ENCODE results near the gene ACAA1.
A peak's percentile ranks its signal among the peaks of the same experiment; 100 is the strongest.

Gene ACAA1

DNA sequence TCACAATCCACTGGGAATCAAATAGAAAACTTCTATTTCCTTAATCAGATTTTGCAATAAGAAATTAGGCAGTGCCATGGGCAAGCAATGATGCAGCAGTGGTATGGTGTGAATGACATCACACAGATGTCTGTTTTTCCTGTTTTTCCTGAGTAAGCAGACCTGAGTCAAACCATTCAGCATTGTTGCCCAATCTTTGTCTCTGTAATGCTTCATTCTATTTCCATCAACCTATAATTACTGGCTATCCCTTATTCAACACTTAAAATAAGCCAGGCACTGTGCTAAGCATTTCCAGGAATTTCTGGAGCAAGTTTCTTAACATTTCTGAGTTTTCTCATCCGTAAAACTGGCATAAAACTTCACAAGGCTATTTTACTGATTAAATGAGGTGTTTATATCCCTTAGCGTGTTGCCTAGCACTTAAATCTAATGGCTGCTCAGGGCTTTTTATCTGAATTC is 17.1 kb upstream of the ACAA1 start:
- no peak for DNase-seq

DNA sequence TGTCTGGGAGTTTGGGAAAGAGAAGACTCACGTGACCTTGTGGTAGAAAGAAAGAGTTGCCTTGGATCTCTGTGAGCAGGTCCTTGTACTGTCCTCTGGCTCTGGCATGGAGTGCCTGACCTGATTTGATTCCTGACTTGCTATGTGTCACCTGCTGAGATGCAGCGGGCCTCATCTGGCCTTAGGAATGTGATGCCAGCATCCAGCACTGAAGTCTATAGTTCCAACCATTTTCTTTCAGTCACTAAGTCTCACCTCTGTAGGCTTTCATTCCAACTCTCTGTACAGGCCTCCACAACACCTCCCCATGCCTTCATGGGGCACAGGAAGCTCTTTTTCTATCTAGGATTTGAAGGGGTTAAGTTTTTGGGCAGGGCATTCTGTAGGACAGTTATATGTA is 16.3 kb upstream of the ACAA1 start:
- DNase-seq: no peak

DNA sequence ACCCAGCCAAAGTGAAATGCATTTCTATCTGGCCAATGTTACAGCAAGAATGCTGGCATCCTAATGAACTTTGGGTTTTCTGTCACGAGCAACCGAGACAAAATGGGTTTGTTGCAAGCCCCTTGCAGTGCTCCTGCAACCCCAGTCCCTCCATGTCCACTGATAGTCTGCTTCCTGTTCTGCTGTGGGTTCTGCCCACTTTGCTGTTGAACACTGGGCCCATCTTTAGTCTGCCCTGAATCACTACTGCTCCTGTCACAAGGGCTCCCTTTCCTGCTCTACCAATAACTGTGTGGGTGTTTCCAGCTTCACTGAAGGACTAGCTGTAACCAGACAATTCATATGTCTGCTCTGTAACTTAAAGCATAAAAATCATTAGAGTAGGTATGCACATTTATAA is 15.7 kb upstream of the ACAA1 start:
- DNase-seq: no peak

DNA sequence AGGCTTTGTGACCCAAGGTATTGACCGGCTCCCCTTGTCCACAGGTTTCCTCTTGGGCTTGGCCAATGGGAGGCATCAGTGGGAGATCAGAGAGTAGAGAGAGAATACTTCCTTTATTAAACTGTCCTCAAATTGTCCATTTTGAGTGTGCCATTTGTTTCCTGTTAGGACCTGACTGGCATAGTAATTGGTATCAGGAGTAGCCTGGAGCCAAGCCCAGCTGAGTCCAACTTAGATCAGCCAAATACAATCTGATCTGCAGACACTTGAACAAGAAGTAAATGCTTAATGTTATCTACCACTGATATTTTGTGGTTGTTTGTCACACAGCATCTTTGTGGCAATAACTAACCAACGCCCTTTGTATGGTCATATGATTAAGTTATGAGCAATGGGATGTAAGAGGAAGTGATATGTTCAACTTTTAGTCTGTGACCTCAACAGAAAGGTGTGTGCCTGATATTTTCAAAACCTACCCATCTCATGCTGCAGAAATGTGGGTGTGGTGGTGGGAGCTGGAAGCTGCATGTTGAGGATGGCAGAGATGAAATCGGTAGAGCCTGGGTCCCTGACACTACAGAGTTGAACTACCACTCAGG is 14.8 kb upstream of the ACAA1 start:
- DNase-seq: no peak

DNA sequence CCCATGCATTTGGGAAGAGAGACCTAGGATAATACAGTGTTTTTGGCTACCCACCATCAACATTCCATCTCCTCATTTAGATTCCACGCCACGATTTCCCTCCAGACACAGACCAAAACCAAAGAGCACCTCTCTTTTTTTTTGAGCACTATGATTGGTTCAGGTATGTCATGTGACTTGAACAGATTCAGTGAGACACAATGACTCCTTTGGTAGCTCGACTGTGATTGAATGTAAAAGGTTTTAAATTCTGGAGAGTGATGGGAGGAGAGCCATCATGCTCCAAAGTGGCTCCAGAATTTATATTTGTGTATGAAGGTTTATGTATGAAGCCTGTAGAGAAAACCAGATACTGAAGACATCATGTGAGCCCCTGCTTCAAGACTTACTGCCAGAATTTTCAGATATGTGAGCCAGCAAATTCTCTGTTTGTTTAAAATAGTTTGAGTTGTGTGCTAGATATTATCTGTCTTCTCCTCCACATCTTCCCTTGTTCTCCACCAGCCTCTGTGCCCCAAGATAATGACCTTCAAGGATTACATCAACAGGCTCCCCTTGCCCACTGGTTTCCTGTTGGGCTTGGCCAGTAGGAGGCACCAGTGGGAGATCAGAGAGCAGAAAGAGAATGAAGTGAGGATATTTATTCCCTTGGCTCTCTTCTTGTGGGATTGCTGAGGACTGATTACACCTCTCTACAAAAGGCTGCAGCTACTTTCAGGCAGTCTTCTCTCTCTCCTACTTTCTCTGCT is 14.0 kb upstream of the ACAA1 start:
- no peak for DNase-seq

DNA sequence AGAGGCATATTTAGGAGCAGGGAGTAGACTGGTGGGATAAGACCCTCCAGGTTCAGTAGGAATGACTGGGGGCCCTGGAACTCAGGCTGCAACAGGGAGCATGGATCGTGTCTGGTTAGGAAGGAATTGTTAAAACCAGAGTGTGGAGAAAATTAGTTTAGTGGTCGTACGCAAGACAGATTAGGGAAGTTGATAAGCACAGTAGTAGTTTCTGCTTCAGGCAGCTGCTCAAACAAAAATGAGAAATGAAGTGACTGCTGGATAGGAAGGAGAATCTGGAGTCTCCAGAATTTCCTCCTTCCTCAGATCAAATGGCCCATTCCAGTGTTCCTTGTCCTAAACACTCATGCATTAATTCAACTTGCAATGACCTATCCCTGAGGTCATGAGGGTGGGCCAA is 12.8 kb upstream of the ACAA1 start:
- DNase-seq: no peak

DNA sequence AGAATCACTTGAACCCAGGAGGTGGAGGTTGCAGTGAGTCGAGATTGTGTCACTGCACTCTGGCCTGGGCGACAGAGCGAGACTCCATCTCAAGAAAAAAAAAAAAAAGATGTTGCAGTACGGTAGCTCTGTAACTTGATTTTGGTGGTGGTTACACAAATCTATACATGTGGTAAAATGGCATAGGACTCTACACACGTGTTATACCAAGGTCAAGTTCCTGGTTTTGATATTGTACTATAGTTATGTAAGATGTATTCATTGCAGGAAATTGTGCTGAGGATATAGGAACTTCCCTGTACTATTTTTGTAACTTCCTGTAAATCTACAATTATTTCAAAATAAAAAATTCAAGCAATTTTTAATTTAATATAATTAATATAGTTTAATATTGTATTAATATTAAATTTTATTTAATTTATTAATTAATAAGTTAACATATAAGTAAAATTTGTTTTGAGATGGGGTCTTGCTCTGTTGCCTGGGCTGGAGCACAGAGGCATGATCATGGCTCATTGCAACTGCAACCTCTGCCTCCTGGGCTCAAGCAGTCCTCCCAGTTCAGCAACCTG is 11.5 kb upstream of the ACAA1 start:
- no peak for DNase-seq

DNA sequence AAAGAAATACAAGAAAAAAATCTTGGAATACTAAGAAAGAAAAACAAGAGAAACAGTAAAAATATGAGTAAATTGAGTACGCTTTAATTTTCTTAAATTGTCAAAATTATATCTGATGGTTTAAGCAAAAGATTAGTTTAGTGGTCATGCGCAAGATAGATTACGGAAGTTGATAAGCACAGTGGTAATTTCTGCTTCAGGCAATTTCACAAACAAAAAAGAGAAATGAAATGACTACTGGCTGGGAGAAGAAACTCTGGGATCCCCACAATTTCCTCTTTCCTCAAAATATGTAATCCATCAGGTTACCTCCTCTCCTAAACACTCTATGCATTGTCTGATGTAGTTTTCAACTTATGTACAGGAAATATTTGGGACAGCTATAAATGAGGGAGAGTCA is 10.5 kb upstream of the ACAA1 start:
- no peak for DNase-seq

DNA sequence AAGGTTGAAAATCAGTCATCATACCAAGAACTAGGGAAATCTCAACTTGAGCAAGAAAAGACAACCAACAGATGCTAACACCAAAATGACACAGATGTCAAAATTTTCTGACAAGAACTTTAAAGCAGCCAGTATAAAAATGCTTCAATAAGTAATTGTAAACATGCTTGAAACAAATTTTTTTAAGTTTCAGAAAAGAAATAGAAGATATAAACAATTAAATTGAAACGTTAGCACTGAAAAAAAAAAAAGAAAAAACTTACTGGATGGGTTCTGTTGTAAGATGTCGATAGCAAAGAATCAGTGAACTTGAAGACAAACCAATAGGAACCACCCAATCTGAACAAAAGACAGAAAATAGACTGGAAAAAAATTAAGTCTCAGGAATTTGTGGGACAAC is 9.6 kb upstream of the ACAA1 start:
- no peak for DNase-seq

DNA sequence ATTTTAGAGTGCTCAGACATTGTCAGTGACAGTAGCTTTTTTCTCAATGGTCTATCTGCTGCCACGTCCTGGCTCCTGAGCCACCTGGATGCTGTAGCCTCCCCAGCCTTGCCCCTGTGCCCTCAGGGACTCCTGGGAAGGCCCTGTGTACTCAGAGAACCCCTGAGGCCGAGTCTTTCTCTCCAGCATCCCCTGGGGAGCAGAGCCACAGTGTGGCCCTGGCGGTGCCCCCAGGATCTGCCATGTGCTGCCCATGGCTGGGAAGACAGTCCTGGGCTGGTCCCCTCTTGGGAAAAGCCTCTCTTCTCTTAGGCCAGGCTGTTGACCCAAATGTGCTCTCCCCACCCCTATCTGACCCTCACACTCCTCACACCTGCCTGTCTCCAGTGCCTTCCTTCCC is 6.6 kb upstream of the ACAA1 start:
- no peak for DNase-seq

DNA sequence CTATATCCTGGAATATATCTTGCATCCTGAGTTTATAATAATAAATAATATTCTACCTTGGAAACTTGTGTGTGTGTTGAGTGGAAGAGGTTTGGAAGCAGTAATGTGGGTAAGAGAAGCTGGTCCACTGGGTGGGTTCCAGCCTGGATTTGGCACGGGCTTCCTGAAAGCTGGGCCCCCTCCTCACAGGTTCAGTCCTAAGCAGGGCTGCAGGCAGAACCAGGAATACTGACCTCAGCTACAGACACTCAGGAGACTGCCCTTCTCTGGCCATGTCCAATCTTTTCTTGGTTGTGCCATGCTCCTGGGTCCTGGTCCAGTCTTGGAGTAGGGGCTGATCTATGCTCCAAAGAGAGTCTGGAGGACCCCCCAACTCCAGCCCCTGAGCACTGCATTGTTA is 6.0 kb upstream of the ACAA1 start:
- DNase-seq: no peak

DNA sequence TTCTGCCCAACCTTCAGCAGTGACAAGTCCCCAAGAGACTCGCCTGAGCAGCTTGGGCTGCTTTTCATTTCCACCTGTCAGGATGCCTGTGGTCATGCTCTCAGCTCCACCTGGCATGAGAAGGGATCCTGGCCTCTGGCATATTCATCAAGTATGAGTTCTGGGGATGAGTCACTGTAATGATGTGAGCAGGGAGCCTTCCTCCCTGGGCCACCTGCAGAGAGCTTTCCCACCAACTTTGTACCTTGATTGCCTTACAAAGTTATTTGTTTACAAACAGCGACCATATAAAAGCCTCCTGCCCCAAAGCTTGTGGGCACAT is 5.0 kb upstream of the ACAA1 start:
- no peak for DNase-seq

DNA sequence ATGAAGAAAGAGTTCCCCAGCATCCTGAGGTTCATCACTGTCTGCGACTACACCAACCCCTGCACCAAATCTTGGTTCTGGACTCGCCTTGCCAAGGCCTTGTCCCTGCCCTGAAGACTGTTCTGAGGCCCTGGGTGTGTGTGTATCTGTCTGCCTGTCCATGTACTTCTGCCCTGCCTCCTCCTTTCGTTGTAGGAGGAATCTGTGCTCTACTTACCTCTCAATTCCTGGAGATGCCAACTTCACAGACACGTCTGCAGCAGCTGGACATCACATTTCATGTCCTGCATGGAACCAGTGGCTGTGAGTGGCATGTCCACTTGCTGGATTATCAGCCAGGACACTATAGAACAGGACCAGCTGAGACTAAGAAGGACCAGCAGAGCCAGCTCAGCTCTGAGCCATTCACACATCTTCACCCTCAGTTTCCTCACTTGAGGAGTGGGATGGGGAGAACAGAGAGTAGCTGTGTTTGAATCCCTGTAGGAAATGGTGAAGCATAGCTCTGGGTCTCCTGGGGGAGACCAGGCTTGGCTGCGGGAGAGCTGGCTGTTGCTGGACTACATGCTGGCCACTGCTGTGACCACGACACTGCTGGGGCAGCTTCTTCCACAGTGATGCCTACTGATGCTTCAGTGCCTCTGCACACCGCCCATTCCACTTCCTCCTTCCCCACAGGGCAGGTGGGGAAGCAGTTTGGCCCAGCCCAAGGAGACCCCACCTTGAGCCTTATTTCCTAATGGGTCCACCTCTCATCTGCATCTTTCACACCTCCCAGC is 4.4 kb upstream of the ACAA1 start:
- DNase-seq: no peak

DNA sequence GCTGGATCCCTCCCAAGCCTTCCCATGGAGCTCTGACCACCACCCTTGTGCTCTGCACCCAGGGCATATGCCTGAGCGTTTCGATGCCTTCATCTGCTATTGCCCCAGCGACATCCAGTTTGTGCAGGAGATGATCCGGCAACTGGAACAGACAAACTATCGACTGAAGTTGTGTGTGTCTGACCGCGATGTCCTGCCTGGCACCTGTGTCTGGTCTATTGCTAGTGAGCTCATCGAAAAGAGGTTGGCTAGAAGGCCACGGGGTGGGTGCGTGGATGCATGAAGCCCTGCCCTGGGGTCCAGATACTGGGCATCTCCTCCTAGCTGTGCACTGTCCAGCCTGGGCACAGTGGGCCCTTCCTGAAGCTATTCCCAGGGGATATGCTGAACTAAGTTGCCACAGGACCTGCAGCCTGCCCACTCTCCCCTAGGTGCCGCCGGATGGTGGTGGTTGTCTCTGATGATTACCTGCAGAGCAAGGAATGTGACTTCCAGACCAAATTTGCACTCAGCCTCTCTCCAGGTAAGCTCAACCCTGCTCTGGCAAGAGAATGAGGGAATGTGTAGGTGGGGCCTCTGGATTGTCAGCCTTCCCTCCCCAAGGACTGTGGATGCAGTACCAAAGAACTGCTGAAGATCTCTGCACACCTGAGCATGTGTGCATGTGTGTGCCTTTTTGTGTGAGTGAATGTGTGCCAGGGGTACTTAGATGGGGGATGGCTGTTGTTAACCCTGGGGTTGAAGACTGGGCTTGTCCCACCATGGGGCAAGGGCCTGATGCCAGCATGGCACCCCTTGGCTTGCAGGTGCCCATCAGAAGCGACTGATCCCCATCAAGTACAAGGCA is 3.6 kb upstream of the ACAA1 start:
- no peak for DNase-seq

DNA sequence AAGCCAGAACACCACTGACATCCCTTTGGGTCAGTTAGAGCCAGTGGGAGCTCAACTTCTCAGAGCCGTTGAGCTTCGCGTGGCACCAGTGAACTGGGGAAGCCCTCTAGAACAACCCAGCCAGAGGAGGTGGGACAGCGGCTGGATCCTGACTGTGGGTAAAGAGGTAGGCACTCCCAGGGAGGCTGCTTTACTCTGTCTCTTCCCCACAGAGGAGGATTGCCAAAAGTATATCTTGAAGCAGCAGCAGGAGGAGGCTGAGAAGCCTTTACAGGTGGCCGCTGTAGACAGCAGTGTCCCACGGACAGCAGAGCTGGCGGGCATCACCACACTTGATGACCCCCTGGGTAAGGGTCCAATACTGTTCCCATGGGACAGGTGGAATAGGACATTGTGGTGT is 2.7 kb upstream of the ACAA1 start:
- DNase-seq: no peak

DNA sequence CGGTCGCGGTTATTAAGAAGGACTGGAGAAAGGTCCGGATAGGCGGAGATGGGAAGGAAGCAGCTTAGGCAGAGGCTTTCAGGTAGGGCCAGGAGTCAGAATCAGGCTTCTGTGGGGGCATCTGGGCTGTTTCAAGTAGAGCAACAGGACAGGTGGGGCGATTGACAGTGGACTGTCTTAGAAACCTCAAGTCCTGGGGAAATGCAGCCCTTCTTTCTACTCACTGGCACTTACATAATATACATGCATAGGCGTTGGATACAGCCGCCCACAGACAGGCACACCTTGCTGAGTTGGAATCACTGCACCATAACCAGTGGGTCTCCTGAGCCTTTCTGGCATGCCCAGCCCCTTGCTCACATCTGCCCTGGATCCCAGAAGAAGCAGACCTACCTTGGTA is 2.3 kb upstream of the ACAA1 start:
- DNase-seq: no peak

DNA sequence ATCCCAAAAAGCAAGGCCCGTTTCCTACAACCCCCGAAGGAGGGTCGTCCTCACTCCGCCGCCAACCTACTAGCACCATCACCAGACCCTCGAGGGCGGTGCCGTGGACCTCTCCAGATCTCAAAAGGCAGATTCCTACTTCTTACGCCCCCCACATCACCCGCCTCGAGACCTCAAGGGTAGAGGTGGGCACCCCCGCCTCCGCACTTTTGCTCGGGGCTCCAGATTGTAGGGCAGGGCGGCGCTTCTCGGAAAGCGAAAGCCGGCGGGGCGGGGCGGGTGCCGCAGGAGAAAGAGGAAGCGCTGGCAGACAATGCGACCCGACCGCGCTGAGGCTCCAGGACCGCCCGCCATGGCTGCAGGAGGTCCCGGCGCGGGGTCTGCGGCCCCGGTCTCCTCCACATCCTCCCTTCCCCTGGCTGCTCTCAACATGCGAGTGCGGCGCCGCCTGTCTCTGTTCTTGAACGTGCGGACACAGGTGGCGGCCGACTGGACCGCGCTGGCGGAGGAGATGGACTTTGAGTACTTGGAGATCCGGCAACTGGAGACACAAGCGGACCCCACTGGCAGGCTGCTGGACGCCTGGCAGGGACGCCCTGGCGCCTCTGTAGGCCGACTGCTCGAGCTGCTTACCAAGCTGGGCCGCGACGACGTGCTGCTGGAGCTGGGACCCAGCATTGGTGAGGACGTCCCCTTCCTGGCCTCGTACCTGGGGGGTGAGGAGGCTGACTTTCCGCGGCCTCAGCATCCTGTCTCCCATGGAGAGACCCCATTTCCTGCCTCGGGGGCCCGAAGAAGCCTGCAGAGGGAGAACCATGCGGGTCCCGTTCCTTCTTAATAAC is 1.6 kb upstream of the ACAA1 start, which contains the start of gene MYD88:
Gene MYD88 (plus strand): TSS at position 313 of the 842 bp plus-strand sequence. CDS start 40 bp downstream, at position 353.
- DNase-seq: peak in 43 of 58 donors; percentile 13 to 71 (median 44)

DNA sequence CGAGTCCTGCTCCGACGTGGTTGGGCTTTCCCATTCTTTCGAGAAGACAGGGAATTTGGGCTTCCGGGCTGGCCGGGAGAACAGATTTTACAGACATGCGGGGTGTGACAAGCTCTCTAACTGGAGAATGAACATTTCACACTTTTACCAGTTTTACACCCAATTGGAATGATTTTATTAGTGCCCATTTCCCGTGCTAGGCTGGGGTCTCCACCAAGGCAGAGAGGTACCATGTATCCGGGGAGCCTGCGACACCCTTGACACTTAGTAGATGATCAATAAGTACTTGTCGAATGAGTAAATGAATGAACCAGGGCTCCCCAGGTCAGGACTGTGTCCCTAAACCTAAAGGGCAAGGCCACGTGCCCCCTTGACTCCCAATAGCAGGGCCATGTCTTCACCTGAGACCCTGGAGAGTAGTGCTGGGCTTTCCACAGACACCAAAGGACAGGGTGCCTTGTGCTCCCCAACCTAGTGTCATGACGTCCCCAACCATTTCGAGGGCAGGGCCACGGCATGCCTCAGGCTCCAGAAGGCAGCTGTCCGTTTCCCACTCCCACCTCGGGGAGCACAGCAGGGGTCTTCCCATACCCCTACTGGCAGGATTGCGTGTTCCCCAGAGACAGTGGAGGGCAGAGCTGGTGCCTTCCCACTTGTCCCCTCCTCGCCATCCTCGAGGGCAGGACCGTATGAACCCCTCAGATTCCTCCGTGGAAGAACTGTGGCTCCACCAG is 855 bp upstream of the ACAA1 start:
- peak in 1 of 58 donors; percentile 39 for DNase-seq

DNA sequence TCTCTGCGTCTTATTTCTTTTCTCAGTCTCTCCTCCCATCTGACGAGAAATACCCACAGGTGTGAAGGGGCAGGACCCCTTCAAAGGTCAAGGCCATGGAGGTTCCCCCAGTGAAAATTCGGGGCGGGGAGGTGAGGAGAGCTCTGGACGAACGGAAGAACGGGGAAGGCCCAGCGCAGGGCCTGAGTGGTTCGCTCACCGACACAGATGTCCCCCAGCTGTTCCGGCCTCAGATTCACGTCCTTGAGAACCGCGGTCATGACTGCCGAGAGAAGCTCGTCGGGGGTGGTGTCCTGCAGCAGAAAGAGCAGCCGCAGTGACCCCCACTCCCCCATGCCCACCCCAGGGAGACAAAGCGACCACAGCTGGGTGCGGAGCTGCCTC is 542 bp downstream of the ACAA1 start:
- peak in 1 of 58 donors; percentile 49 for DNase-seq
